Right renal pelvis (tissue), 4 donors: ENCODE data around the gene C1GALT1. TPM values are rescaled to one million over a fixed set of nuclear protein-coding genes. Genes with fewer than 3 reads are reported as not detected.

Experiments used
- DNase-seq, 4 donors: peaks; one replicate each; pipeline ENCODE4 v3.0.0-alpha.2; 2013; ENCODE audit warnings: low read depth in 4 of 4, low spot score in 3 of 4, missing footprints in 1 of 4
- polyA plus RNA-seq, 4 donors: library from polyadenylated mRNA; unstranded; fragments of 120-200 nt; gene quantifications; one replicate each; pipeline ENCODE4 v1.2.1, GENCODE V29; 2013; ENCODE audit not compliant: insufficient read length in 4 of 4

The C1GALT1 gene
- polyA plus RNA-seq, 4 donors: 45.1 to 50.1 (median 45.4) TPM

GRCh38 chr7:7265081-7266075 is 83.0 kb downstream of the C1GALT1 start:
- DNase-seq: no peak

DNA sequence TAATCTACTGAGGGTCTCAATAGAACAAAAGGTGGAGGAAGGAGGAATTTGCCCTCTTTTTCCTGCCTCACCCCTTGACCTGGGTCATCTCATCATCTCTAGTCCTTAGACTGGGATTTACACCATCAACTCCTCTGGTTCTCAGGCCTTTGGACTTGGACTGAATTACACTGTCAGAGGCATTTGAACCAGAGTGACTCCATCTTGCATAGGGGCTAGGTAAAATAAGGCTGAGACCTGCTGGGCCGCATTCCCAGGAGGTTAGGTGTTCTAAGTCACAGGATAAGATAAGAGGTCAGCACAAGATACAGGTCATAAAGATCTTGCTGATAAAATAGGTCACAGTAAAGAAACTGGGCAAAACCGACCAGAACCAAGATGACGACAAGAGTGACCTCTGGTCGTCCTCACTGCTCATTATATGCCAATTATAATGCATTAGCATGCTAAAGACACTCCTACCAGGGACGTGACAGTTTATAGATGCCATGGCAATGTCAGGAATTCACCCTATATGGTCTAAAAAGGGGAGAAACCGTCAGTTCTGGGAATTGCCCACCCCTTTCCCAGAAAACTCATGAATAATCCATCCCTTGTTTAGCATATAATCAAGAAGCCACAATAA is 84.0 kb downstream of the C1GALT1 start:
- no peak for DNase-seq

DNA sequence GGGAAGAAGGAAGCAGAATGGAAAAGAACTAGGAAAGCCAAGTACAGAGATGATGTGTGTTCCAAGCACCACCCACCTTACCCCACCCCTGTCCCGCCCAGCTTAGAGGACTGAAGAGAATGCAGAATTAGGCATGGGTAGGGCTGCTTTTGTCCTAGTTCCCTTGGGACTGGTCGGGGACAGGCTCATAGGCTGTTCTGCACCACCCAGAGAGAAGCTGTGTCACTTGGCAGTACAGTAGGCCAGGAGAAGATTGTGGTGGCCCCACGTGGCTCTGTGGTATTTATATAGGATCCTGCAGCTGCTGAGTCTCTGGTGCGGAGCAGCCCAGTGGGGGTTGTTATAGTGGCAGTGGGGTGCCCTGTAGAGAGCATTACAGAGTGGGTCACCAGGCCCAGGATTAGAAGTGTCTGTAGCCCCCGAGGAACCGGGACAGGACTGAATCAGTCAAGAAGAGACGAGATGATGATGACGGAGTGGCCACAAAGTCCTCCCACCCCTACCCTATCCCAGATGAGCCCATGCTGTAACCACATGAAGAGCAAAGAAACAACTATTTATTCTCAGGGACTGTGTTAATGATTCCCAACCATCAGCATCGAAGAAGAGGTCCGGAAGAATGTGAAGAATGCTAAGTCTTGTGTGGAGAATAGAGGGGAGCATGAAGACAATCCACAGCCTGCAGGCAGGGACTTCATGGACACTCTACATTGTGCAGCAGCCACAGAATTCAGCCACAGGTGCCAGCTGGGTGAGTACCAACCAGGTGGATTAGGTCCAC is 88.9 kb downstream of the C1GALT1 start:
- no peak for DNase-seq

GRCh38 chr7:7272294-7272693 is 90.0 kb downstream of the C1GALT1 start:
- DNase-seq: no peak

- no peak for DNase-seq
Measured at GRCh38 chr7:7274782-7275181, 92.4 kb downstream of the C1GALT1 start.

GRCh38 chr7:7276161-7276560 is 93.8 kb downstream of the C1GALT1 start:
- no peak for DNase-seq

- no peak for DNase-seq
Measured at GRCh38 chr7:7290429-7291122, 108.2 kb downstream of the C1GALT1 start.

DNA sequence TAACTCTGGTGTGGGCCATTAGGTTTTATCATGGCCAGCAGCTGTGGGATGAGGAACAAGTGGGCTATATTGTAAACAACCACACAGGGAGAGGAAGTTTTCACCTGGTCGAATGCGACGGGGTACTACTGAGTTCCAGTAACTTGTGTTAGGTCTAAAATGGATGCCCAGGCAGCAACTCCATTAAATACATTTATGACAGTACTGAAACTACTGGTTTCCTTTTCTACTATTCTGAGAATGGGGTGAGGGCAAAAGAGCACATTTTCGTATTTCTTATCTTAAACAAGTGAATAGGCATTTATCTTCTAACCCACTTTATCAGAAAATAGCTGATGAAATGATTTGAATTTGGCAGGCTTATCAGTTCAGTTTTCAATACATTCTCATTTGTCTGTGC is 109.7 kb downstream of the C1GALT1 start:
- no peak for DNase-seq

- no peak for DNase-seq
Measured at GRCh38 chr7:7292608-7293007, 110.3 kb downstream of the C1GALT1 start.

DNA sequence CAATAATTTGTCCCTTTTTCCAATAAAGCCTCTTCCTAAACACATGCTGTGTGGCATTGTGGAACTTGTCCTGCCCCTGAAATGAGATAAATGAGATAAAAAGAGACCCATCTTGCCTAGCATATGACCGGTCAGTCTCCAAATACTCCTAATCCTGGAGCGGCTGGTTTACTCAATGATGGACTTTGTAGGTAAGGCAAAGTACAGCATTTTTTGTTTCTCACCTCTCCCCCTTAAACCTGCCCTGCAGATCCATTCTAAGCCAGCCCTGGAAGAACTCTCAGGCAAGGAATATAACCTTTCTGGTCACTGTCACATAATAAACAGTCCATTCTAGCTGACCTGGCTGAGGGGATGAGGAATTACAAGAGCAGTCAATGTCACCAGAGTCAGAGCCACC is 110.7 kb downstream of the C1GALT1 start:
- DNase-seq: no peak

DNA sequence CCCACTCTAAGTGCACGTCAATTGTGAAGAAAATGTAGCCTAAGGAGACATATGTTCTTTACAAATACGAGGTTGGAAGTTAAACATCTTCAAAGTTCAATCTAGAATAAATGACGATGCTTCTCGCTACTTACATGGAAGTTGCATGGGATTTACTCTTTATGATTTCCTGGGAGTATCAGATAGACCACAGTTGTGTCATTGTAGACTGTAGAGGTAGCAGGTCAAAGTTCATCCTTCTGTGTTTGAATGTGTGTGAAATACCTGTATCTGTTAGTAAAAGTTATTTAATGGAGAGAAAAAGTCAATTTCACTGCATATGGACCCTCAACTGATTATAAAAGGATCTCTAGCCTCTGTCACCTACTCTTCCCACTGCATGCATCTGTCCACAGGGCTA is 112.6 kb downstream of the C1GALT1 start:
- no peak for DNase-seq
